K562 (cell line): ENCODE data around the gene TMED6. TPM values are rescaled to one million over a fixed set of nuclear protein-coding genes. Genes with fewer than 3 reads are reported as not detected.

Experiments used
- ARID1B ChIP-seq: fragments of 450-650 bp; IDR thresholded peaks from 2 replicates; pipeline ENCODE4 v1.6.1; 2016; ENCODE audit warnings: antibody characterized with exemption, mild to moderate bottlenecking, inconsistent platforms
- BACH1 ChIP-seq: fragments of 200-800 bp; sonication (Bioruptor generic); IDR thresholded peaks from 2 replicates; pipeline ENCODE4 v1.6.1; 2016; ENCODE audit warnings: missing genetic modification characterization, missing compliant biosample characterization
- DDX20 ChIP-seq: fragments of 450-650 bp; IDR thresholded peaks from 2 replicates; pipeline ENCODE4 v1.6.1; 2016; ENCODE audit warnings: missing genetic modification characterization, low read depth, mild to moderate bottlenecking, missing compliant biosample characterization, moderate library complexity
- E2F3 ChIP-seq: fragments of 250-450 bp; sonication (Bioruptor Pico); IDR thresholded peaks from 2 replicates; pipeline ENCODE4 v1.4.0; 2020; ENCODE audit warnings: mild to moderate bottlenecking
- ESRRA ChIP-seq: fragments of 450-650 bp; IDR thresholded peaks from 2 replicates; pipeline ENCODE4 v1.6.1; 2014; ENCODE audit warnings: low read depth, mild to moderate bottlenecking, moderate library complexity, borderline replicate concordance
- FIP1L1 ChIP-seq: fragments of 200-400 bp; formaldehyde crosslinking; IDR thresholded peaks from 2 replicates; pipeline ENCODE4 v1.6.1; 2018; ENCODE audit warnings: mild to moderate bottlenecking, low read depth, low read length; ENCODE audit not compliant: poor library complexity, severe bottlenecking
- HMG20A ChIP-seq: fragments of 450-650 bp; formaldehyde crosslinking; conservative IDR thresholded peaks from 2 replicates; pipeline ENCODE4 v1.4.0; 2020; ENCODE audit warnings: mild to moderate bottlenecking, mixed read lengths
- HNRNPK ChIP-seq: fragments of 200-400 bp; formaldehyde crosslinking; IDR thresholded peaks from one replicate; pipeline ENCODE4 v1.6.1; 2018; ENCODE audit warnings: mild to moderate bottlenecking, low read depth, low read length; ENCODE audit not compliant: poor library complexity, severe bottlenecking
- NCOA2 ChIP-seq, 2 experiments: fragments of 450-650 bp; IDR thresholded peaks; 2 replicates each; pipeline ENCODE4 v1.6.1; 2018; ENCODE audit warnings: mild to moderate bottlenecking in 2 of 2, moderate library complexity in 1 of 2; ENCODE audit not compliant: partially characterized antibody in 2 of 2
- OTX1 ChIP-seq: fragments of 450-650 bp; formaldehyde crosslinking; IDR thresholded peaks from 2 replicates; pipeline ENCODE4 v1.4.0; 2022; ENCODE audit warnings: mild to moderate bottlenecking
- SIN3B ChIP-seq: fragments of 450-650 bp; IDR thresholded peaks from 2 replicates; pipeline ENCODE4 v1.6.1; 2017; ENCODE audit warnings: low read depth, mild to moderate bottlenecking, moderate library complexity
- SMARCC2 ChIP-seq: fragments of 450-650 bp; IDR thresholded peaks from 2 replicates; pipeline ENCODE4 v1.6.1; 2017; ENCODE audit warnings: antibody characterized with exemption, moderate library complexity, mild to moderate bottlenecking, low read depth
- SMARCE1 ChIP-seq: fragments of 450-650 bp; IDR thresholded peaks from 2 replicates; pipeline ENCODE4 v1.7.1; 2016; ENCODE audit warnings: mild to moderate bottlenecking
- XRCC3 ChIP-seq: fragments of 450-650 bp; IDR thresholded peaks from 2 replicates; pipeline ENCODE4 v1.6.1; 2017; ENCODE audit warnings: mild to moderate bottlenecking, moderate library complexity
- ZBTB8A ChIP-seq: fragments of 450-650 bp; IDR thresholded peaks from 2 replicates; pipeline ENCODE4 v1.6.1; 2018; ENCODE audit warnings: mild to moderate bottlenecking, moderate library complexity; ENCODE audit not compliant: partially characterized antibody
- ZNF121 ChIP-seq: sonication (generic); formaldehyde crosslinking; conservative IDR thresholded peaks from 2 replicates; pipeline ENCODE4 v1.8.0; 2022; ENCODE audit warnings: missing genetic modification reagents
- ZNF165 ChIP-seq: fragments of 250-450 bp; sonication (Bioruptor Pico); IDR thresholded peaks from 2 replicates; pipeline ENCODE4 v1.4.0; 2020; ENCODE audit warnings: borderline replicate concordance
- ZNF174 ChIP-seq: fragments of 250-450 bp; sonication (Bioruptor Pico); IDR thresholded peaks from 2 replicates; pipeline ENCODE4 v1.4.0; 2020; ENCODE audit warnings: mild to moderate bottlenecking
- ZNF780A ChIP-seq: fragments of 250-450 bp; sonication (Bioruptor Pico); IDR thresholded peaks from 2 replicates; pipeline ENCODE4 v1.5.0; 2021; ENCODE audit warnings: mild to moderate bottlenecking
- polyA plus RNA-seq, 8 experiments: library from polyadenylated mRNA; depleted of rRNA in 4 of 8; stranded (reverse) in 5 of 8; unstranded in 3 of 8; fragments of >200 nt; fragmentation: Nextera tagmentation in 2 of 8; fragmentation: Illumina TruSeq in 1 of 8; extraction: Ambion mirVana in 2 of 8; extraction: Trizol in 1 of 8; gene quantifications; 2 replicates each; pipeline versions ENCODE4 v1.2.1 to v1.2.3, GENCODE V29; 2011 to 2014; ENCODE audit warnings: inconsistent platforms in 1 of 8, missing spikeins in 1 of 8
- total RNA-seq, 7 experiments: library from RNA; depleted of rRNA in 6 of 7; stranded (reverse); fragments of >200 nt in 6 of 7; fragmentation: Illumina TruSeq in 2 of 7; extraction: Trizol in 2 of 7; gene quantifications; 2 replicates each; pipeline versions ENCODE4 v1.2.1 to v1.2.3, GENCODE V29; 2011 to 2021; ENCODE audit warnings: low replicate concordance in 1 of 7
- TF ChIP-seq, protein P1 (sequence below): fragments of 200-800 bp; sonication (Bioruptor generic); IDR thresholded peaks from 2 replicates; pipeline ENCODE4 v1.6.1; 2017; ENCODE audit warnings: missing genetic modification characterization, missing compliant biosample characterization
- TF ChIP-seq, protein P2 (sequence below): sonication (generic); formaldehyde crosslinking; IDR thresholded peaks from 2 replicates; pipeline ENCODE4 v1.8.1; 2023; ENCODE audit warnings: mild to moderate bottlenecking, missing genetic modification reagents
- TF ChIP-seq, protein P3 (sequence below): sonication (generic); formaldehyde crosslinking; IDR thresholded peaks from 2 replicates; pipeline ENCODE4 v1.9.0; 2022; ENCODE audit warnings: mild to moderate bottlenecking, missing genetic modification reagents
- TF ChIP-seq, protein P4 (sequence below): sonication (generic); formaldehyde crosslinking; IDR thresholded peaks from 2 replicates; pipeline ENCODE4 v1.9.0; 2022; ENCODE audit warnings: mild to moderate bottlenecking, missing genetic modification reagents

TMED6 gene
- total and polyA plus RNA-seq, 9 of the 15 experiments (the other 6 are each of a cell fraction or from before 2014, with no cell fraction given), result 0.14 to 0.45 (median 0.25) TPM; not detected in 2

DNA sequence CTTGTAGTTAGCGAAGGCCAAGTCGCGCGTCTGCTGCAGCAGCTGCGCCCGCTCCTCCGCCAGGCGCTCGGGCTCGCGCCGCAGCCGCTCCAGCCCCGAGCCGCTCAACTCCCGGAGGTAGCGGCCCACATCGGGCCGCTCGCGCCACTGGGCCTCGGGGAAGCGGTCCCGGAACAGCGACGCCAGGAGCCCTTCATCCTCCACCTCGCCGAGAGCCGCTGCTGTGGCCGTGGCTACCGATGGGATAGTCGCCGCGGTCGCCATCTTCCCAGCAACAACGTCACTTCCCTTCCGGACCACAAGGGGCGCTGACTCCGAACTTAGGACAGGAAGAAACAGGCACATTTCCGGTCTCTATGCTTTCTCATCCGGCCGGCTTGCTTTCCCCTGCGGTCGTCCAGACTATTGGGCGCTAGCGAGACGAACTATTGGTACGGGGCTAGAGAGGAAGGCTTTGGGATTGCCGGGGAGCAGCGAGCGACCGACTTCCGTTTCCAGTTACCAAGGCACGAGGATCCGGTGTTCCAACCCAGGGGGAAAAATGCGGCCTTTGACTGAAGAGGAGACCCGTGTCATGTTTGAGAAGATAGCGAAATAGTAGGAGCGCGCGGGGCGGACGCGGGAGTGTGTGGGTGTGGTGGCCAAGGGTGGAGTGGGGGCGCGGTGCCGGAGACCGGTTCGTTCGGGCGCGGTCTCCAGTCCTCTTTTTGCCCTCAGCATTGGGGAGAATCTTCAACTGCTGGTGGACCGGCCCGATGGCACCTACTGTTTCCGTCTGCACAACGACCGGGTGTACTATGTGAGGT is 12.1 kb downstream of the TMED6 start, which contains the start of the genes COG8 and NIP7 (continued):
- TF ChIP-seq, protein P1, sequence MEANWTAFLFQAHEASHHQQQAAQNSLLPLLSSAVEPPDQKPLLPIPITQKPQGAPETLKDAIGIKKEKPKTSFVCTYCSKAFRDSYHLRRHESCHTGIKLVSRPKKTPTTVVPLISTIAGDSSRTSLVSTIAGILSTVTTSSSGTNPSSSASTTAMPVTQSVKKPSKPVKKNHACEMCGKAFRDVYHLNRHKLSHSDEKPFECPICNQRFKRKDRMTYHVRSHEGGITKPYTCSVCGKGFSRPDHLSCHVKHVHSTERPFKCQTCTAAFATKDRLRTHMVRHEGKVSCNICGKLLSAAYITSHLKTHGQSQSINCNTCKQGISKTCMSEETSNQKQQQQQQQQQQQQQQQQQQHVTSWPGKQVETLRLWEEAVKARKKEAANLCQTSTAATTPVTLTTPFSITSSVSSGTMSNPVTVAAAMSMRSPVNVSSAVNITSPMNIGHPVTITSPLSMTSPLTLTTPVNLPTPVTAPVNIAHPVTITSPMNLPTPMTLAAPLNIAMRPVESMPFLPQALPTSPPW (CRISPR knock-in tag), result peak; percentile 37; the same call in 1 of the 2 replicates
- TF ChIP-seq DDX20 (no peak), ZNF780A (CRISPR knock-in tag) (no peak), ARID1B (0 out of 2 replicates have a peak, but pooled peaks have one; percentile 34), XRCC3 (no peak), ZBTB8A (no peak), E2F3 (CRISPR knock-in tag) (no peak), SIN3B (peak; percentile 90), SMARCE1 (peak; percentile 24; the same call in 1 of the 2 replicates), OTX1 (no peak), ZNF165 (no peak), HMG20A (CRISPR knock-in tag) (no peak), HNRNPK (no peak), BACH1 (tag) (no peak), FIP1L1 (peak; percentile 35), NCOA2 (IDR thresholded peaks at IDR 0.05; ENCODE audit: partially characterized antibody in 2 of 2) (no peak), SMARCC2 (no peak), ZNF174 (CRISPR knock-in tag) (no peak), ESRRA (peak; percentile 82; the same call in 1 of the 2 replicates), ZNF121 (no peak)
- TF ChIP-seq, protein P2, sequence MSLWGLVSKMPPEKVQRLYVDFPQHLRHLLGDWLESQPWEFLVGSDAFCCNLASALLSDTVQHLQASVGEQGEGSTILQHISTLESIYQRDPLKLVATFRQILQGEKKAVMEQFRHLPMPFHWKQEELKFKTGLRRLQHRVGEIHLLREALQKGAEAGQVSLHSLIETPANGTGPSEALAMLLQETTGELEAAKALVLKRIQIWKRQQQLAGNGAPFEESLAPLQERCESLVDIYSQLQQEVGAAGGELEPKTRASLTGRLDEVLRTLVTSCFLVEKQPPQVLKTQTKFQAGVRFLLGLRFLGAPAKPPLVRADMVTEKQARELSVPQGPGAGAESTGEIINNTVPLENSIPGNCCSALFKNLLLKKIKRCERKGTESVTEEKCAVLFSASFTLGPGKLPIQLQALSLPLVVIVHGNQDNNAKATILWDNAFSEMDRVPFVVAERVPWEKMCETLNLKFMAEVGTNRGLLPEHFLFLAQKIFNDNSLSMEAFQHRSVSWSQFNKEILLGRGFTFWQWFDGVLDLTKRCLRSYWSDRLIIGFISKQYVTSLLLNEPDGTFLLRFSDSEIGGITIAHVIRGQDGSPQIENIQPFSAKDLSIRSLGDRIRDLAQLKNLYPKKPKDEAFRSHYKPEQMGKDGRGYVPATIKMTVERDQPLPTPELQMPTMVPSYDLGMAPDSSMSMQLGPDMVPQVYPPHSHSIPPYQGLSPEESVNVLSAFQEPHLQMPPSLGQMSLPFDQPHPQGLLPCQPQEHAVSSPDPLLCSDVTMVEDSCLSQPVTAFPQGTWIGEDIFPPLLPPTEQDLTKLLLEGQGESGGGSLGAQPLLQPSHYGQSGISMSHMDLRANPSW (CRISPR knock-in tag), result peak; percentile 77
- TF ChIP-seq, protein P3, sequence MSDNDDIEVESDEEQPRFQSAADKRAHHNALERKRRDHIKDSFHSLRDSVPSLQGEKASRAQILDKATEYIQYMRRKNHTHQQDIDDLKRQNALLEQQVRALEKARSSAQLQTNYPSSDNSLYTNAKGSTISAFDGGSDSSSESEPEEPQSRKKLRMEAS (CRISPR knock-in tag), result peak; percentile 73
- TF ChIP-seq, protein P4, sequence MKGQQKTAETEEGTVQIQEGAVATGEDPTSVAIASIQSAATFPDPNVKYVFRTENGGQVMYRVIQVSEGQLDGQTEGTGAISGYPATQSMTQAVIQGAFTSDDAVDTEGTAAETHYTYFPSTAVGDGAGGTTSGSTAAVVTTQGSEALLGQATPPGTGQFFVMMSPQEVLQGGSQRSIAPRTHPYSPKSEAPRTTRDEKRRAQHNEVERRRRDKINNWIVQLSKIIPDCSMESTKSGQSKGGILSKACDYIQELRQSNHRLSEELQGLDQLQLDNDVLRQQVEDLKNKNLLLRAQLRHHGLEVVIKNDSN (CRISPR knock-in tag), result no peak
